HG03097 (cell line): Measurements from ENCODE around the gene GUCD1.

ENCODE experiments used
- ATAC-seq: cut with Tn5 transposase; IDR thresholded peaks from one replicate; pipeline ENCODE4 v1.9.1; 2021; ENCODE audit not compliant: unreplicated experiment, low FRiP score

Gene GUCD1

DNA sequence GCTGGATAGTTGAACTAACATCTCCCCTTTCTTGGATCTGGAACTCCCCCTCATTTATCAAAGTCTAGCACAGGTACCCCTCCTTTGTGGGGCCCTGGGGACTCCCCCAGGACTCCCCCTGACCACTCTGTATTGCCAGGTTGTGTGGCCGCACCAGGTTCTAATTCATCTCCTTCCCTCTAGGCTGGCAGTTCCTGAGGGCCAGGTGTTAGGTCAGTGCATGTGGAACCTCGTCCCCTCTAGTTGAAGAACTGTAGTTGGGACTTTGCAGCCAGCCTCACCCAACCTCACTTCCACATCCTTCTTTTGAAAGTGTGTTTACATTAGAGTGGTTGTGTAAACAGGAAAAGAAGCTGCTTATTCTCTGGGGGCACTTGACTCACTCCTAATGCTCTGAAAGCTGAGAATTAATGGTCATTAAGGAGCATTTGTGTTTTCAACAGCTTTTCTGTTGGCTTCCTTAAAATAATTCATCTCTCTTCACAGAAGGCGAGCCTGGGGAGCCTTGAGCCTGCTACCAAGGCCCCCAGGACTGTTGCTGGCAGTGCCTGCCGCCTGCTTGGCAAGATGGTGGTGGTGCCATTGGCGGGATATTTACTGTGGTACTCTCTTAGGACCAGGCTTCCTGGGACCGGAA lies 48.0 kb downstream of the GUCD1 start:
- ATAC-seq: no peak

- no peak for ATAC-seq
Measured at GRCh38 chr22:24504956-24505736, 49.8 kb downstream of the GUCD1 start.

- ATAC-seq: no peak
Measured at GRCh38 chr22:24504540-24504939, 50.4 kb downstream of the GUCD1 start.

DNA sequence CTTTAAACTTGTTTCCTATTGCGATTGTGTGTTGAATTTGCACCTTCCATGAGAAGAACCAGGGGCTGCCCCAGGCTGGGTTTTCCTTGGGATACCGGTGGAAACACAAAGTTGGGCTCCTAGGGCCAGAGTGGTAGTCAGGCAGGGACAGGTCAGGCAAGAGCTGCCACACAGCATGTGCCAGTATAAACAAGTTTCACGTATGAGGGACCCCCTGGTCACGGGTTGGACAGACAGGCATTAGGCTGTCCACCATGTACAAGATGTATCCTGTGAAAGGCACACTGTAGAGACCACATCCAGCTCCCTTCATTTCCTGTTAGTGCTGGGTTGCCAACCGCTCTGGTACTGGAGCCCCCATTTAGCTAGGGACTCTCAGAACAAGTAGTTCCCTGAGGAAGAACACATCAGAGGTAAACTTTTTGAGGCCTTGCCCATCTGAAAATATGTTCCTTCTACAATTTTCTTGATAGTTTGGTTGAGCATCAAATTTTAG lies 51.0 kb downstream of the GUCD1 start:
- no peak for ATAC-seq

DNA sequence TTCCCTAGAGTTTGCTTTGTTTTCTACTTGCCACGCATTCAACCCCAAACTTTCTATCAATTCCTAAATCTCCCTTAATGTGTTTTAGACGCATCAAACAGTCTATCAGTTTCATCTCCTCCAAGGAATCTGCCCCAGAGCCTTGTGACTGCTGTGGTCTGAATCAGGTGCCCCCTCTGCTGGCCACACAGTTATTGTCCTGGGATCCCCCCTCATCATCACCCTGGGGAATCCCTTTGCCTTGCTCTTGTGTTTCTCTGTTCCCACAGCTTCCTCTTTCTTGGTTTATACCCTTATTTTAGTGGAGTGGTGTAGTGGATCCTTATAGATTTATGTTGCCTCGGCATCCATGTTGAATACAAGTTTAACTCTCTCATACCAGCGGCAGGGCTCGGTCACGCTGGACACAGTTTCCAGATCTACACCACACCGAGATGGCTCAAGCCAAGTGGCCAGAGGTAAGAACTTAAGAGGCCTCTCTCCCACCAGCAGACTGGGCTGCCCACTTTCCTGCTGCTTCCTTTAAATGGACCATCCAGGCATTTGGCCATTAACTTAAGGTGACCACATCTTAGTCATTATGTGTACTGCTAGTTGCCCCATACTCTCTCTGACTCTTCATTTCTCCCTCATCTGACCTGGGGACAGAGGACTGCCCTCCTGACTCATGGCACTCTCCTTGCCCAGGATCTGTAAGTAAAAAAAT lies 51.6 kb downstream of the GUCD1 start:
- ATAC-seq: no peak

DNA sequence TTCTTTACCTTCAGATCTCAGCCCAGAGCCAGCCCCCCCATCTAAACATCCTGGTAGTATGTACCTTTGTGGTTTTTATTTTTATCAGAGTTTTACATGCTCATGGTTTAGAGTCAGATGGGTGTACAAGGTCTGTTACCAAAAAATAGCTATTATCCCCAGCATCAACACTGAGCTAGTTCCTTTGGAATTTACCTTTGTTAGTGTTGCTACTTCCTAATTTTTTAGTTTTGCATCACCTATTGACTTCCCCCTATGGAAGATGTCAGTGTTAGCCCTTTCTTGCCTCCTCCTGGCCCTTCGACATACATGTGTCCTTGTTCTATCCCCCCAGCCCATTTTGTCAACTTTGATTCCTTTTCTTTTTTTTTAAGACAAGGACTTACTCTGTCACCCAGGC lies 52.4 kb downstream of the GUCD1 start:
- no peak for ATAC-seq

- no peak for ATAC-seq
Measured at GRCh38 chr22:24502034-24502433, 52.9 kb downstream of the GUCD1 start.

- no peak for ATAC-seq
Measured at GRCh38 chr22:24501301-24502005, 53.5 kb downstream of the GUCD1 start.

DNA sequence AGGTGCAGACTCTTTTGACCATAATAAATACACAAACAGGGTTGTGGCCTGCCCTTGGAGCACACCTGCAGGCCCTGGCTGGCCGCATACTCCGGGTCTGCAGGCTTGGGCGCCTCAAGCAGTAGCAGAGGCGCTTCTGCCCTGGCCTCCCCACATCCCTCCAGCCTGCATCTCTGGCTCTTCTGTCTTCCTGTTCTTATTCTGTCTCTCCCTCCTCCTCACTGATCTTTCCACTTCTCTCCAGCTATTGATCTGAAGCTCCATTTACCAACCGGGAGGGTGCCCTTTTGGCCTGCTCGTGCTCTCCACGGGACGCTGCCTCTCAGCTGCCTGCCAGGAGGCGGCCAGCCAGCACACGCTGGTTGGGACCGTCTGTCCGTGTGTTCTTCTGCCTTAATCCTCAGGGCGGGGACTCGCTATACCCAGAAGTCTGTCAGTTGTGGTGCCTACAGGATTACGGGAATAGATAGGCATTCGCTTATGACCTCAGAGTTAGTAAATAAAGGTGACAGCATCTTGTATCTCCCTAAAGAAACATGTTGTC lies 54.6 kb downstream of the GUCD1 start:
- no peak for ATAC-seq

- no peak for ATAC-seq
Measured at GRCh38 chr22:24499706-24500276, 55.1 kb downstream of the GUCD1 start.

GRCh38 chr22:24498824-24499223 lies 56.1 kb downstream of the GUCD1 start:
- ATAC-seq: no peak

- no peak for ATAC-seq
Measured at GRCh38 chr22:24497841-24498258, 57.1 kb downstream of the GUCD1 start.

DNA sequence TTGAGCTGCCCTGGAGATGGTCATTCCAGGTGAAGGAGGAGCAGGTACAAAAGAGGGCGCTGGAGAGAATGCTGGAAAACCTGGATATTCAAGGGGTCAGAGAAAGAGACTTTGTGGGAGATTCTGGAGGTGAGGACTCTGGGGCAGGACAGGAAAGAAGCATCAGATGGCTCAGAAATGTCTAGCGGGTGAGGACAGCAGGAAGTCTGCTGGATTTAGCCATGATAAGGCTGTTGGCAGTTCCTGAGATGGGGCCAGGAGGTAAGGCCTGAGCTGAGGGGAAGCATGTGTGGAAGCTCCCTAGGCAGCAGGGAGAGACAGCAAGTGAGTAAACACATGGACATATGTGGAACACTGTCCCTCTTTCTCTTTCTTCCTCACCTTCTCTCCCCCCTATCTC lies 58.3 kb downstream of the GUCD1 start:
- no peak for ATAC-seq

GRCh38 chr22:24496234-24496633 lies 58.7 kb downstream of the GUCD1 start:
- no peak for ATAC-seq

GRCh38 chr22:24495365-24495675 lies 59.6 kb downstream of the GUCD1 start:
- ATAC-seq: no peak

DNA sequence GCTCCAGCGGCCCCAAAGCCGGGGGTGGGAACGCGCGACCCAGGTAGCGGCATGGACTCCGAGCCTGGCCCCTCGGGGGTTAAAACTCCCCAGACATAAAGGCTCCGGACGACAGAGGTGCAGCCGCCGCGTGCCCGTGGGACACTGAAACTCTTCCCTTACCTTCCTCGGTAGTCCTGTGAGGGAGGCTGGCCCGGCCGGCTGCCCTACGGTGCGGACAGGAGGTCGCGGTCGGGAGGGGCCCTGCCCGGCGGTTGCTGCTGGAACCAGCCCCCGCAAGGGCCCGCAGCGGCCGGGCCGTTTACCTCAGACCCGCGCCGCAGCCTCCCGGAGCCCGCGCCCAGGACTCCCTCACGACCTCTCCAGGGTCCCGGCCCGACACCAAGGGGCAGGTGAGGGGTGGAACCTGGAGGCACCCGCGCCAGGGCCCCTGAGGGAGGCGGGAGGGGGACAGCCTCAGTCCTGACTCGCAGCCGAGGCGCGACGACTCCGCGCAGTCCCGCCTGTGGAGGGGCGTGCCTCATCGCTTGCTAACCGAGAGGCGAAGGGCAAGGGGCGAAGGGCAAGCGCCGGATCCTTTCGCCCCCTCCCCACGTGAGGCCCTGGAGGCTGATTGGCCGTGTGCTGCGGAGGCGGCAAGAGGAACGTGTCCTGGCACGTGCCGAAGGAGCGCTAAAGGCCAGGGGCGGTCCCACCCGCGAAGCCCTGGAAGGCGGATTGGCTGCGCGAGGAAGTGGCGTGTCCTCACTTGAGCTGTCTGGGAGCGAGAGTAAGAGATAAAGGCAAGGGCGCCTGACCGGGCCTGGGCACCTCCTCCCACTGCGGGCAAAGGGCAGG lies 60.2 kb downstream of the GUCD1 start, which contains the start of gene UPB1:
UPB1 (plus strand) TSS at position 805 of the 837 bp plus-strand sequence. CDS start 72 bp downstream, outside the sequence.
- ATAC-seq: no peak

DNA sequence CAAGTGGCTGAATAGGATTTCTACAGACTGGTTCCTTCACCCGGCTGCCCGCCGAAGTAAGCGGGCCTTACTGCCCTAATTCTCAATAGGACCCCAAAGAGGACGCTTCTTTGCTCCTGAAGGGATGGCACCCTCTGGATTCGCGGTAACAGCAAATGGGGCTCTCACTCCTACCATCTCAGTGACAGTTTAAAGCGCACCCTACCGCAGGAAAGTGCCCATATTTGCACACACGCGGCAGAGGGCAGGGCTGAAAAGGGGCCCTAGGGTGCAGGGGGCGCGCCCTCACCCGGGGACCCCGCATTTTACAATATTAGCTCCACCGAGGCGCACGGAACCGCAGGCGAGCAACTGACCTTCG lies 60.8 kb downstream of the GUCD1 start:
- no peak for ATAC-seq

DNA sequence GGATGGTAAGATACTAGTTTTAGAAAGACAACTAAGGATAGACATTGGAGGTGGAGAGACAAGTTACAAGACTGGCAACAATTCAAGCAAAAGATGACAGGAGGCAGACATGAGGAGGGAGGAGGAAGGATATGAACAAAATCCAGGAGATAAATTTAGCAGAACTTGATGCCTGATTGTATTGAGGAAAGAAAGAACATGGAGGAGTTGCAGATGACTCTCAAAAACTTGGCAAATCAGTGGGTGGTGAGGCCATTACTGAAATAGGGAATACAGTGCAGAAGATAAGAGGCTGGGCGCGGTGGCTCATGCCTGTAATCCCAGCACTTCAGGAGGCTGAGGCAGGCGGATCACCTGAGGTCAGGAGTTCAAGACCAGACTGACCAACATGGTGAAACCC lies 62.5 kb downstream of the GUCD1 start:
- no peak for ATAC-seq
